Hepatocyte (in vitro differentiated cells): ENCODE results near the gene GRPR. TPM values are rescaled to one million over a fixed set of nuclear protein-coding genes. Genes with fewer than 3 reads are reported as not detected.
A peak's percentile ranks its signal among the peaks of the same experiment; 100 is the strongest.

Experiments used
- DNase-seq: peaks from one replicate; pipeline ENCODE4 v3.0.0-alpha.2; 2016; ENCODE audit warnings: low spot score
- H2AFZ ChIP-seq: fragments of 200-600 bp; sonication (generic); 2 replicates; pipeline ENCODE4 v1.6.0; 2016; ENCODE audit warnings: antibody characterized with exemption, mild to moderate bottlenecking
- H3K27ac ChIP-seq: fragments of 200-600 bp; sonication (generic); 2 replicates; pipeline ENCODE4 v1.5.1; 2016; ENCODE audit warnings: mild to moderate bottlenecking
- H3K27me3 ChIP-seq: fragments of 200-600 bp; sonication (generic); 2 replicates; pipeline ENCODE4 v1.6.1; 2016
- H3K36me3 ChIP-seq: fragments of 200-600 bp; sonication (generic); replicated peaks from 2 replicates; pipeline ENCODE4 v1.5.1; 2016; ENCODE audit warnings: low read depth; ENCODE audit not compliant: insufficient read depth
- H3K4me1 ChIP-seq: fragments of 200-600 bp; sonication (generic); 2 replicates; pipeline ENCODE4 v1.5.1; 2016; ENCODE audit warnings: mild to moderate bottlenecking, moderate library complexity; ENCODE audit not compliant: insufficient read depth
- H3K4me2 ChIP-seq: fragments of 200-600 bp; sonication (generic); 2 replicates; pipeline ENCODE4 v1.6.0; 2016
- H3K4me3 ChIP-seq: fragments of 200-600 bp; sonication (generic); 2 replicates; pipeline ENCODE4 v1.5.1; 2016; ENCODE audit warnings: mild to moderate bottlenecking
- H3K79me2 ChIP-seq: fragments of 200-600 bp; sonication (generic); 2 replicates; pipeline ENCODE4 v1.6.0; 2017; ENCODE audit warnings: mild to moderate bottlenecking
- H3K9me2 ChIP-seq: fragments of 200-600 bp; sonication (generic); replicated peaks from 2 replicates; pipeline ENCODE4 v1.6.0; 2017; ENCODE audit warnings: mild to moderate bottlenecking; ENCODE audit not compliant: insufficient read depth
- H3K9me3 ChIP-seq: fragments of 200-600 bp; sonication (generic); 2 replicates; pipeline ENCODE4 v1.5.1; 2016; ENCODE audit warnings: low read depth, mild to moderate bottlenecking
- H4K20me1 ChIP-seq: fragments of 200-600 bp; sonication (generic); 2 replicates; pipeline ENCODE4 v1.6.0; 2016; ENCODE audit warnings: mild to moderate bottlenecking; ENCODE audit not compliant: insufficient read depth, poor library complexity, severe bottlenecking
- EZH2 ChIP-seq: fragments of 200-600 bp; sonication (generic); IDR thresholded peaks from 2 replicates; pipeline ENCODE4 v1.6.1; 2016; ENCODE audit warnings: antibody characterized with exemption, mild to moderate bottlenecking, borderline replicate concordance
- EZH2phosphoT487 ChIP-seq: fragments of 200-600 bp; sonication (generic); IDR thresholded peaks from one replicate; pipeline ENCODE4 v1.6.1; 2018; ENCODE audit warnings: antibody characterized with exemption, mild to moderate bottlenecking, low read depth, moderate library complexity; ENCODE audit not compliant: unreplicated experiment, severe bottlenecking
- WGBS: methylation state at CpG from one replicate; pipeline ENCODE4 v1.1.6; 2016; ENCODE audit warnings: low lambda C conversion rate; ENCODE audit errors: missing lambda C conversion rate; 5-methylcytosine and 5-hydroxymethylcytosine counted together
- polyA plus RNA-seq: library from polyadenylated mRNA; unstranded; fragments of >200 nt; fragmentation: Nextera tagmentation; extraction: Ambion mirVana; gene quantifications from 2 replicates; pipeline ENCODE4 v1.2.1, GENCODE V29; 2016
- total RNA-seq: library from RNA; depleted of rRNA; stranded (reverse); fragments of >200 nt; gene quantifications from 2 replicates; pipeline ENCODE4 v1.2.3, GENCODE V29; 2014
- TF ChIP-seq, protein P1 (sequence below): fragments of 200-600 bp; sonication (generic); IDR thresholded peaks from 2 replicates; pipeline ENCODE4 v1.5.1; 2016; ENCODE audit warnings: antibody characterized with exemption, mild to moderate bottlenecking; ENCODE audit not compliant: poor library complexity

The GRPR gene
- total RNA-seq, result 3.7 and 6.1 TPM in 2 replicates
- 3.8 and 4.7 TPM in 2 replicates for polyA plus RNA-seq

- DNase-seq, result peak; percentile 96
- TF ChIP-seq EZH2phosphoT487, result no peak
- TF ChIP-seq, protein P1, sequence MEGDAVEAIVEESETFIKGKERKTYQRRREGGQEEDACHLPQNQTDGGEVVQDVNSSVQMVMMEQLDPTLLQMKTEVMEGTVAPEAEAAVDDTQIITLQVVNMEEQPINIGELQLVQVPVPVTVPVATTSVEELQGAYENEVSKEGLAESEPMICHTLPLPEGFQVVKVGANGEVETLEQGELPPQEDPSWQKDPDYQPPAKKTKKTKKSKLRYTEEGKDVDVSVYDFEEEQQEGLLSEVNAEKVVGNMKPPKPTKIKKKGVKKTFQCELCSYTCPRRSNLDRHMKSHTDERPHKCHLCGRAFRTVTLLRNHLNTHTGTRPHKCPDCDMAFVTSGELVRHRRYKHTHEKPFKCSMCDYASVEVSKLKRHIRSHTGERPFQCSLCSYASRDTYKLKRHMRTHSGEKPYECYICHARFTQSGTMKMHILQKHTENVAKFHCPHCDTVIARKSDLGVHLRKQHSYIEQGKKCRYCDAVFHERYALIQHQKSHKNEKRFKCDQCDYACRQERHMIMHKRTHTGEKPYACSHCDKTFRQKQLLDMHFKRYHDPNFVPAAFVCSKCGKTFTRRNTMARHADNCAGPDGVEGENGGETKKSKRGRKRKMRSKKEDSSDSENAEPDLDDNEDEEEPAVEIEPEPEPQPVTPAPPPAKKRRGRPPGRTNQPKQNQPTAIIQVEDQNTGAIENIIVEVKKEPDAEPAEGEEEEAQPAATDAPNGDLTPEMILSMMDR, result peak; percentile 92
- H3K36me3 ChIP-seq, result no peaks in the 10 kb centered on the region
- no peak within 1 kb of the TSS for H2AFZ ChIP-seq
- H4K20me1 ChIP-seq, result no peaks in the 10 kb centered on the region
- peak within 1 kb of the TSS; percentile 66 for H3K4me2 ChIP-seq
- H3K27ac ChIP-seq, result no peak within 1 kb of the TSS
- H3K9me2 ChIP-seq, result no peaks in the 10 kb centered on the region
- H3K4me1 ChIP-seq, result peaks cover 8% of the 10 kb centered on the region
- H3K79me2 ChIP-seq, result no peaks in the 10 kb centered on the region
- WGBS, result 4% methylated on average over 6 of the region's 6 CpGs
- no peak within 1 kb of the TSS for H3K4me3 ChIP-seq
- no peaks in the 10 kb centered on the region for H3K9me3 ChIP-seq
- H3K27me3 ChIP-seq, result no peaks in the 10 kb centered on the region
Measured at GRCh38 chrX:16123222-16123786, at the start of gene GRPR. Gene GRPR, plus strand, starts transcription at chrX:16123565. Its CDS starts 389 bp downstream, at chrX:16123954.

DNA sequence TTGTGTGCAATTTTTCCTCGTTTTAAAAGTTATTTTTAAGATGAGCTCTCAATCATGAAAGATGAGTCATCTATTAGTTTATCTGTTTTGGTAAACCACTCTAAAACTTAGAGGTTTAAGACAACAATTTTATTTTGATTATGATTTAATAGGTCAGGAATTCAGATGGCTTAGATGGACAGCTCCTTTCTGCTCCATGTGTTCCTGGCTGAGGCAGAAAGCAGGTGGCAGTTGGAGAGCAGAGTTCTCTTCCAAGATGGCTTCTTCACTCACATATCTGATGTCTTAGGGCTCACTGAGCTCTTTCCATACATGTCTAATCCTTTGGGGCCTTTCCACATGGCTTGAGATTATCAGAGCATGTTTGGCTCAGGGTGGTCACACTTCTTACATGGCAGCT is 48.3 kb upstream of the GRPR start:
- no peak overlapping the region for H3K27ac ChIP-seq
- TF ChIP-seq EZH2, result no peak
- TF ChIP-seq, protein P1, result no peak
- TF ChIP-seq EZH2phosphoT487, result no peak

DNA sequence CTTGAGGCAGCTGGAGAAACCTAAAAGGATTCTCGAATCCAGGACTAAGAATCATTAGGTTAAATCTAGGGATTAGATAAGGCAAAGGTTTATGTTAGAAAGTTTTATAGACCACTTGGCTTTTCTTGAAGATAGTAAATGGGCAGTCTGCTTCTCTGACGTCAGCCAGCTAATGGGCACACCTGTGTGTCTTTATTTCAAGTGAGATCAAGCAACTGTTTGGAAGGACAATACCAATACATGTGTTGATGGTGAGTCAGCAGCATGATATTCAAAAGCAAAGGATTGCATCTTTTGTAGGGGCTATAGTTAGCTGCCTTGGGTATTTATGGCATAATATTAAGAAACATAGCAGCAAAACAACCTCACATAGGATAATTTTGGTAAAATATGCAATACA is 46.5 kb upstream of the GRPR start:
- no peaks in the 10 kb centered on the region for H3K4me1 ChIP-seq
- TF ChIP-seq EZH2, result no peak
- no peak for DNase-seq
- H4K20me1 ChIP-seq, result no peaks in the 10 kb centered on the region
- no peak overlapping the region for H3K4me3 ChIP-seq
- H3K9me3 ChIP-seq, result no peaks in the 10 kb centered on the region
- 40% methylated on average over 2 of the region's 2 CpGs for WGBS
- no peaks in the 10 kb centered on the region for H3K36me3 ChIP-seq
- H3K27me3 ChIP-seq, result no peaks in the 10 kb centered on the region
- H2AFZ ChIP-seq, result no peak overlapping the region
- H3K4me2 ChIP-seq, result no peak overlapping the region
- no peak overlapping the region for H3K27ac ChIP-seq
- H3K9me2 ChIP-seq, result no peaks in the 10 kb centered on the region
- H3K79me2 ChIP-seq, result no peaks in the 10 kb centered on the region

More for the DNA sequence above, 48.3 kb upstream of the GRPR start:
- Histone ChIP-seq H3K4me1 (no peaks in the 10 kb centered on the region), H3K27me3 (no peaks in the 10 kb centered on the region), H3K4me2 (no peak overlapping the region), H2AFZ (no peak overlapping the region), H3K79me2 (no peaks in the 10 kb centered on the region), H3K36me3 (no peaks in the 10 kb centered on the region), H4K20me1 (no peaks in the 10 kb centered on the region), H3K9me3 (no peaks in the 10 kb centered on the region), H3K9me2 (no peaks in the 10 kb centered on the region), H3K4me3 (no peak overlapping the region)
- DNase-seq, result no peak
- WGBS, result 63% methylated on average over 1 of the region's 1 CpG

GRCh38 chrX:16077811-16078210 is 45.6 kb upstream of the GRPR start:
- TF ChIP-seq, protein P1, result no peak
- TF ChIP-seq EZH2 (no peak), EZH2phosphoT487 (no peak)
- no peaks in the 10 kb centered on the region for H3K9me3 ChIP-seq
- WGBS, result 96% methylated on average over 2 of the region's 2 CpGs

More at GRCh38 chrX:16077811-16078210, 45.6 kb upstream of the GRPR start:
- Histone ChIP-seq H4K20me1 (no peaks in the 10 kb centered on the region), H3K9me2 (no peaks in the 10 kb centered on the region), H3K4me2 (no peak overlapping the region), H2AFZ (no peak overlapping the region), H3K27ac (no peak overlapping the region), H3K27me3 (no peaks in the 10 kb centered on the region), H3K79me2 (no peaks in the 10 kb centered on the region), H3K4me1 (no peaks in the 10 kb centered on the region), H3K4me3 (no peak overlapping the region), H3K36me3 (no peaks in the 10 kb centered on the region)
- no peak for DNase-seq
